Osteoblast (primary cell): ENCODE data around the gene NOL3. TPM values are rescaled to one million over a fixed set of nuclear protein-coding genes. Genes with fewer than 3 reads are reported as not detected.
A peak's percentile ranks its signal among the peaks of the same experiment; 100 is the strongest.

Source experiments
- DNase-seq: peaks from one replicate; pipeline ENCODE4 v3.0.0; 2011; ENCODE audit warnings: low spot score, mixed read lengths; ENCODE audit not compliant: insufficient read length; ENCODE audit errors: missing footprints
- H2AFZ ChIP-seq: 2 replicates; pipeline ENCODE4 v1.6.0; 2011; ENCODE audit warnings: mild to moderate bottlenecking, low read length
- H3K27ac ChIP-seq: 2 replicates; pipeline ENCODE4 v1.5.1; 2011; ENCODE audit warnings: mild to moderate bottlenecking, low read depth, low read length, moderate library complexity
- H3K27me3 ChIP-seq: 2 replicates; pipeline ENCODE4 v1.6.0; 2012; ENCODE audit warnings: mild to moderate bottlenecking, control low read depth, inconsistent platforms, low read length, moderate library complexity; ENCODE audit not compliant: insufficient read depth
- H3K36me3 ChIP-seq: 2 replicates; pipeline ENCODE4 v1.5.1; 2011; ENCODE audit warnings: mild to moderate bottlenecking, low read length, control low read depth, moderate library complexity; ENCODE audit not compliant: insufficient read depth
- H3K4me1 ChIP-seq: 2 replicates; pipeline ENCODE4 v1.5.1; 2011; ENCODE audit warnings: mild to moderate bottlenecking, low read length, control low read depth, moderate library complexity; ENCODE audit not compliant: insufficient read depth
- H3K4me2 ChIP-seq: 2 replicates; pipeline ENCODE4 v1.6.0; 2011; ENCODE audit warnings: mild to moderate bottlenecking, low read length; ENCODE audit not compliant: insufficient read depth
- H3K4me3 ChIP-seq: fragments of 200-600 bp; sonication (generic); 3 replicates; pipeline ENCODE4 v1.5.1; 2012; ENCODE audit warnings: mild to moderate bottlenecking, low read length, inconsistent platforms; ENCODE audit not compliant: insufficient read depth
- H3K79me2 ChIP-seq: 2 replicates; pipeline ENCODE4 v1.6.0; 2012; ENCODE audit warnings: mild to moderate bottlenecking, low read length, control low read depth, inconsistent platforms; ENCODE audit not compliant: insufficient read depth
- H3K9me3 ChIP-seq: 2 replicates; pipeline ENCODE4 v1.5.1; 2011; ENCODE audit warnings: low read depth, low read length, control low read depth
- H4K20me1 ChIP-seq: 2 replicates; pipeline ENCODE4 v1.6.0; 2012; ENCODE audit warnings: mild to moderate bottlenecking, low read length, control low read depth; ENCODE audit not compliant: insufficient read depth
- total RNA-seq: library from RNA; depleted of rRNA; stranded (reverse); fragments of >200 nt; gene quantifications from 2 replicates; pipeline ENCODE4 v1.2.3, GENCODE V29; 2012
- TF ChIP-seq, protein P1 (sequence below): IDR thresholded peaks from 2 replicates; pipeline ENCODE4 v1.5.1; 2011; ENCODE audit warnings: mild to moderate bottlenecking, low read depth, low read length, moderate library complexity; ENCODE audit errors: extremely low read depth

The NOL3 gene
- total RNA-seq, 1 donor, result 10.9 TPM

GRCh38 chr16:67129422-67129821 lies 40.9 kb upstream of the NOL3 start:
- Histone ChIP-seq H3K36me3 (peaks cover 46% of the 10 kb centered on the region), H3K4me2 (no peak overlapping the region), H3K79me2 (peaks cover 2% of the 10 kb centered on the region), H4K20me1 (peaks cover 5% of the 10 kb centered on the region), H3K27me3 (no peaks in the 10 kb centered on the region), H3K9me3 (no peaks in the 10 kb centered on the region), H3K27ac (no peak overlapping the region), H2AFZ (no peak overlapping the region), H3K4me1 (no peaks in the 10 kb centered on the region), H3K4me3 (no peak overlapping the region)
- TF ChIP-seq, protein P1, sequence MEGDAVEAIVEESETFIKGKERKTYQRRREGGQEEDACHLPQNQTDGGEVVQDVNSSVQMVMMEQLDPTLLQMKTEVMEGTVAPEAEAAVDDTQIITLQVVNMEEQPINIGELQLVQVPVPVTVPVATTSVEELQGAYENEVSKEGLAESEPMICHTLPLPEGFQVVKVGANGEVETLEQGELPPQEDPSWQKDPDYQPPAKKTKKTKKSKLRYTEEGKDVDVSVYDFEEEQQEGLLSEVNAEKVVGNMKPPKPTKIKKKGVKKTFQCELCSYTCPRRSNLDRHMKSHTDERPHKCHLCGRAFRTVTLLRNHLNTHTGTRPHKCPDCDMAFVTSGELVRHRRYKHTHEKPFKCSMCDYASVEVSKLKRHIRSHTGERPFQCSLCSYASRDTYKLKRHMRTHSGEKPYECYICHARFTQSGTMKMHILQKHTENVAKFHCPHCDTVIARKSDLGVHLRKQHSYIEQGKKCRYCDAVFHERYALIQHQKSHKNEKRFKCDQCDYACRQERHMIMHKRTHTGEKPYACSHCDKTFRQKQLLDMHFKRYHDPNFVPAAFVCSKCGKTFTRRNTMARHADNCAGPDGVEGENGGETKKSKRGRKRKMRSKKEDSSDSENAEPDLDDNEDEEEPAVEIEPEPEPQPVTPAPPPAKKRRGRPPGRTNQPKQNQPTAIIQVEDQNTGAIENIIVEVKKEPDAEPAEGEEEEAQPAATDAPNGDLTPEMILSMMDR, result no peak
- DNase-seq, result no peak

DNA sequence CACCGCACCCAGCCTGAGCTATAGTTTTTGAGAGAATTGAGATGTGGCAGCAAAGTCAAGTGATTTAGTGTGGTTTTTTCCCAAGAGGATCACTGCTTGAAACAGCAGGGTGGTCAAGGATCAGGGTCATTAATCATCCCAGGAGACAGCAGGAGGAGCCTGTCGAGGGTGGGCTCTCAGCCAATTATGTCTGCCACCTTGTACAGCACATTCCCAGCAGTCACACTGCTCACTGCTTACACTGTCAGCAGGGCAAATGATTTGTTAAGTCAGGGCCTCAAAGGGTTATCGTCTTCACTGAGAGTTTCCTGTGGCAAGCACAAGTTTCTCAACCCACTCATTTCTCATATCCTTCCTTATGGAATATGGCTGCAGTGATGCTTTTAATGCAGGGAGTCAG lies 32.7 kb upstream of the NOL3 start:
- H3K27ac ChIP-seq, result no peak overlapping the region
- DNase-seq, result no peak
- no peak overlapping the region for H2AFZ ChIP-seq
- peaks cover 72% of the 10 kb centered on the region for H3K36me3 ChIP-seq
- H3K9me3 ChIP-seq, result no peaks in the 10 kb centered on the region
- no peak overlapping the region for H3K4me3 ChIP-seq
- H3K4me1 ChIP-seq, result no peaks in the 10 kb centered on the region
- TF ChIP-seq, protein P1, result no peak
- H4K20me1 ChIP-seq, result peaks cover under 1% of the 10 kb centered on the region
- H3K27me3 ChIP-seq, result no peaks in the 10 kb centered on the region
- H3K79me2 ChIP-seq, result no peaks in the 10 kb centered on the region
- H3K4me2 ChIP-seq, result no peak overlapping the region

DNA sequence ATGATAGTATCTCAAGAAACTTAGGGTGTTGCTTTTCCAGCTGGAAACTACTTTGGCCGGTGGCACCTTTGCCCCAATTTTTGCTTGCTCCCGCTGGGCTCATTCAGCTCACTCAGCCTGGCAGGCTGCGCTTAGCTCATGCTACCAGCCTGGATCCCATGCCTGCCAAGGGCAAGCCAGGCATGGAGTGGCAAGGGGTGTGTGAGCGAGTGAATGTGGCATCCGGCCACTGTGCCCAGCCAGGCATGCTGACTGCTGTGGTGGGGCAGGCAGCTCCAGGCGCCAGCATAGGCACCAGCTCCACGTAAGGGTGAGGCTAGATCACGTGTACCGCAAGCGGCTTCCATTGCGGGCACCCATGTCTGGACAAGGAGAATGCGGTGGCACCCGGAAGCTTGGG lies 28.9 kb upstream of the NOL3 start:
- H3K9me3 ChIP-seq, result no peaks in the 10 kb centered on the region
- no peak overlapping the region for H3K27ac ChIP-seq
- H4K20me1 ChIP-seq, result peaks cover 2% of the 10 kb centered on the region
- H3K36me3 ChIP-seq, result peaks cover 74% of the 10 kb centered on the region
- H3K27me3 ChIP-seq, result no peaks in the 10 kb centered on the region
- no peak for DNase-seq
- H2AFZ ChIP-seq, result no peak overlapping the region
- no peak overlapping the region for H3K4me3 ChIP-seq
- H3K79me2 ChIP-seq, result no peaks in the 10 kb centered on the region
- no peak overlapping the region for H3K4me2 ChIP-seq
- H3K4me1 ChIP-seq, result no peaks in the 10 kb centered on the region
- TF ChIP-seq, protein P1, result no peak

DNA sequence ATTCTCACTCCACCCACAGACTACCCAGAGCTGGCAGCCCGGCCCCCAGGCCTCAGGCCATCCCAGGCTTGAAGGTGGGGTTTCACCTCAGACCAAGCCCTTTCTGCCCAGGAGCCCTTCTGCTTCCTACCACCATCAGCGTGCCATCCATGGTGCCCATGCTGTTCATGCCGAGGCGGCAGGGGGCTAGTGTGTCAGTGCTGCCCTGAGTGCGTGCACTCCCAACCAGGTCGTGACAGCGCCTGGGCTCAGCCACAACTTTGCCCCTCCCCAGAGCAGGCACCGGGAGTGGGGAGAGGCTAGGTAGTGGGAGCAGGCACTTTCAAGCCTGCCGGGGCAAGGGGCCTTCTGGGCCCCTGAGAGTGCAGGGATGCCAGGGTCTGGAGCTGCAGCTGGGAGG lies 28.0 kb upstream of the NOL3 start:
- H3K27me3 ChIP-seq, result no peaks in the 10 kb centered on the region
- H4K20me1 ChIP-seq, result peaks cover 2% of the 10 kb centered on the region
- DNase-seq, result peak; percentile 19
- H3K4me1 ChIP-seq, result no peaks in the 10 kb centered on the region
- H2AFZ ChIP-seq, result no peak overlapping the region
- H3K79me2 ChIP-seq, result no peaks in the 10 kb centered on the region
- H3K4me3 ChIP-seq, result no peak overlapping the region
- TF ChIP-seq, protein P1, result no peak
- peaks cover 79% of the 10 kb centered on the region for H3K36me3 ChIP-seq
- no peaks in the 10 kb centered on the region for H3K9me3 ChIP-seq
- no peak overlapping the region for H3K27ac ChIP-seq
- no peak overlapping the region for H3K4me2 ChIP-seq
